HEK293 (cell line): ENCODE results near the gene NXN.
"Not testable (repeated sequence)": the region's sequence is repeated elsewhere in the genome, so short reads cannot be mapped to it uniquely, and the experiment has no call there.

Experiments used
- CTCF ChIA-PET: fragments of 350-600 bp; formaldehyde crosslinking; extraction: SDS; loops from one replicate; lab custom pipeline; 2021; ENCODE audit warnings: antibody characterized with exemption; lab: Yijun Ruan, JAX
- POLR2A ChIA-PET: fragments of 300-600 bp; formaldehyde crosslinking; extraction: SDS; loops from one replicate; lab custom pipeline; 2020; ENCODE audit warnings: antibody characterized with exemption, inconsistent platforms; lab: Yijun Ruan, JAX
- H3K27ac ChIP-seq: fragments of 200-500 bp; sonication (Bioruptor generic); 2 replicates; pipeline ENCODE4 v1.5.1; 2014; ENCODE audit warnings: low read depth, low read length, control low read depth, inconsistent platforms; ENCODE audit errors: extremely low read depth
- H3K36me3 ChIP-seq, 2 experiments: fragments of 200-500 bp in 1 of 2; sonication (Bioruptor generic) in 1 of 2; 1 replicate in 1 of 2; 2 replicates in 1 of 2; pipeline ENCODE4 v1.5.1; 2014 to 2017; ENCODE audit warnings: inconsistent platforms in 2 of 2, low read length in 2 of 2; ENCODE audit not compliant: control insufficient read depth in 2 of 2, insufficient read depth in 1 of 2
- H3K4me1 ChIP-seq: fragments of 200-500 bp; sonication (Bioruptor generic); 2 replicates; pipeline ENCODE4 v1.5.1; 2014; ENCODE audit warnings: mild to moderate bottlenecking, low read length, inconsistent platforms; ENCODE audit not compliant: control insufficient read depth, insufficient read depth
- H3K4me3 ChIP-seq: 2 replicates; pipeline ENCODE4 v1.5.1; 2011; ENCODE audit warnings: low read depth, mild to moderate bottlenecking, control low read depth, low read length, moderate library complexity
- H3K9me3 ChIP-seq: fragments of 200-500 bp; sonication (Bioruptor generic); 2 replicates; pipeline ENCODE4 v1.5.1; 2014; ENCODE audit warnings: low read depth, low read length, inconsistent platforms; ENCODE audit not compliant: control insufficient read depth, insufficient read depth
- KLF1 ChIP-seq: fragments of 450-650 bp; formaldehyde crosslinking; IDR thresholded peaks from 2 replicates; pipeline ENCODE4 v1.5.1; 2016; ENCODE audit warnings: missing biosample characterization, missing genetic modification characterization
- KLF7 ChIP-seq: fragments of 450-650 bp; formaldehyde crosslinking; IDR thresholded peaks from 2 replicates; pipeline ENCODE4 v1.5.1; 2016; ENCODE audit warnings: missing biosample characterization, missing genetic modification characterization, borderline replicate concordance
- SP3 ChIP-seq: fragments of 450-650 bp; formaldehyde crosslinking; IDR thresholded peaks from 2 replicates; pipeline ENCODE4 v1.5.1; 2016; ENCODE audit warnings: missing biosample characterization, missing genetic modification characterization
- YY2 ChIP-seq: fragments of 450-650 bp; formaldehyde crosslinking; IDR thresholded peaks from 2 replicates; pipeline ENCODE4 v1.5.1; 2016; ENCODE audit warnings: missing biosample characterization, missing genetic modification characterization
- ZEB2 ChIP-seq: fragments of 450-650 bp; formaldehyde crosslinking; IDR thresholded peaks from 2 replicates; pipeline ENCODE4 v1.5.1; 2016; ENCODE audit warnings: missing biosample characterization, missing genetic modification characterization
- ZFP69B ChIP-seq: fragments of 450-650 bp; formaldehyde crosslinking; IDR thresholded peaks from 2 replicates; pipeline ENCODE4 v1.5.1; 2016; ENCODE audit warnings: missing biosample characterization, missing genetic modification characterization
- ZNF548 ChIP-seq: fragments of 450-650 bp; formaldehyde crosslinking; IDR thresholded peaks from 2 replicates; pipeline ENCODE4 v1.5.1; 2016; ENCODE audit warnings: missing biosample characterization, missing genetic modification characterization
- ZNF621 ChIP-seq: fragments of 450-650 bp; formaldehyde crosslinking; IDR thresholded peaks from 2 replicates; pipeline ENCODE4 v1.5.1; 2017; ENCODE audit warnings: missing biosample characterization, missing genetic modification characterization
- ZNF777 ChIP-seq: fragments of 450-650 bp; formaldehyde crosslinking; IDR thresholded peaks from 2 replicates; pipeline ENCODE4 v1.5.1; 2017; ENCODE audit warnings: missing biosample characterization, missing genetic modification characterization, borderline replicate concordance
- ZNF791 ChIP-seq: fragments of 450-650 bp; formaldehyde crosslinking; IDR thresholded peaks from 2 replicates; pipeline ENCODE4 v1.5.1; 2016; ENCODE audit warnings: missing biosample characterization, missing genetic modification characterization
- ZSCAN16 ChIP-seq: fragments of 450-650 bp; formaldehyde crosslinking; IDR thresholded peaks from 2 replicates; pipeline ENCODE4 v1.5.1; 2016; ENCODE audit warnings: missing biosample characterization, missing genetic modification characterization
- TF ChIP-seq, protein P1 (sequence below): fragments of 450-650 bp; formaldehyde crosslinking; IDR thresholded peaks from 2 replicates; pipeline ENCODE4 v1.5.1; 2016; ENCODE audit warnings: missing biosample characterization, missing genetic modification characterization
- TF ChIP-seq, protein P2 (sequence below): fragments of 450-650 bp; formaldehyde crosslinking; IDR thresholded peaks from 2 replicates; pipeline ENCODE4 v1.5.1; 2016; ENCODE audit warnings: missing biosample characterization, missing genetic modification characterization
- TF ChIP-seq, protein P3 (sequence below): fragments of 450-650 bp; formaldehyde crosslinking; IDR thresholded peaks from 2 replicates; pipeline ENCODE4 v1.5.1; 2017; ENCODE audit warnings: missing biosample characterization, missing genetic modification characterization
- TF ChIP-seq, protein P4 (sequence below): fragments of 450-650 bp; formaldehyde crosslinking; IDR thresholded peaks from 2 replicates; pipeline ENCODE4; 2016; ENCODE audit warnings: missing biosample characterization, missing genetic modification characterization

The NXN gene

DNA sequence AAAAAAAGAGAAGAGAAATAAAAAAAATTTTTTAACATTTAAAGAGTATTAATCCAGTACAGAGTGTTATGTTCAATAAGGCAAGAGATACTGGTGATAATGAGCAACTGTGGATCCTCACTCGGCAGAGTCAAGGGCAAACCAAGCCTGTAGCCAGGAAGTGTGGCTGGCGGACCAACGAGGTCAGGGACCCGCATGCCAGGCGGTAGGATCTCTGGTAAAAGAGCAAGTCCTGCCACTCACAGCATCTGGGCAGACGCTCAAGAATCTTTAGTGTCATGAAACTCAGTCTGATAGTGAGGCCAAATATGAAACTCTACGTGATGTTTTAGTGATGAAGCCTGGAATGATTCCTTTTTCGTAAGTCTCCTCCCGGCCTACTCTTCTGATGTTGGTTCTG, 219.2 kb downstream of the NXN start (continued):
- TF ChIP-seq, protein P1, sequence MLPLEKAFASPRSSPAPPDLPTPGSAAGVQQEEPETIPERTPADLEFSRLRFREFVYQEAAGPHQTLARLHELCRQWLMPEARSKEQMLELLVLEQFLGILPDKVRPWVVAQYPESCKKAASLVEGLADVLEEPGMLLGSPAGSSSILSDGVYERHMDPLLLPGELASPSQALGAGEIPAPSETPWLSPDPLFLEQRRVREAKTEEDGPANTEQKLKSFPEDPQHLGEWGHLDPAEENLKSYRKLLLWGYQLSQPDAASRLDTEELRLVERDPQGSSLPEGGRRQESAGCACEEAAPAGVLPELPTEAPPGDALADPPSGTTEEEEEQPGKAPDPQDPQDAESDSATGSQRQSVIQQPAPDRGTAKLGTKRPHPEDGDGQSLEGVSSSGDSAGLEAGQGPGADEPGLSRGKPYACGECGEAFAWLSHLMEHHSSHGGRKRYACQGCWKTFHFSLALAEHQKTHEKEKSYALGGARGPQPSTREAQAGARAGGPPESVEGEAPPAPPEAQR (tag by site-specific recombination): no peak
- TF ChIP-seq ZEB2 (tag by site-specific recombination): no peak
- TF ChIP-seq, all 188 proteins: peak for 0

DNA sequence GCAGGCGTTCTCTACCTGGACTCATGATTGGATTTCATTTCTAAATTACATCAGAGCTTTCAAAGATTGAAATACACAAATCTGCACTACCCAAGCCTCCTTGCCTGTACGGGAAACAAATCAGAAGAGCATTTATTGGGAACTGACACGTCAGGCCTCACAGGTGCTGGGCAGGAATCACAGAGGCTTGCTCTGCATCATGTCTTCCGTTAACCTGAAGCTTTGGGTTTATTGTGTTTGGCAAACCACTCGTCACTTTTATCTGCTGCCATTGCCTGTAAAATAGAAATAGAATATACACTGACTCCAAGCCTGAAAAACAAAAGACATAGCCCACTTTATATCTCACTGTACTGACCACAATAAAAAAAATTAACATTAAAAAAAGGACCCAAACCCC, 219.6 kb downstream of the NXN start:
- peaks cover 64 to 82% of the 10 kb centered on the region in 2 experiments for H3K36me3 ChIP-seq
- TF ChIP-seq ZSCAN16 (no peak), KLF7 (tag by site-specific recombination) (no peak), ZNF548 (tag by site-specific recombination) (no peak), ZNF791 (tag by site-specific recombination) (no peak), ZFP69B (tag by site-specific recombination) (no peak), ZNF777 (no peak), ZNF621 (tag by site-specific recombination) (no peak), YY2 (tag by site-specific recombination) (no peak), KLF1 (tag by site-specific recombination) (no peak), SP3 (tag by site-specific recombination) (no peak)
- TF ChIP-seq, protein P2, sequence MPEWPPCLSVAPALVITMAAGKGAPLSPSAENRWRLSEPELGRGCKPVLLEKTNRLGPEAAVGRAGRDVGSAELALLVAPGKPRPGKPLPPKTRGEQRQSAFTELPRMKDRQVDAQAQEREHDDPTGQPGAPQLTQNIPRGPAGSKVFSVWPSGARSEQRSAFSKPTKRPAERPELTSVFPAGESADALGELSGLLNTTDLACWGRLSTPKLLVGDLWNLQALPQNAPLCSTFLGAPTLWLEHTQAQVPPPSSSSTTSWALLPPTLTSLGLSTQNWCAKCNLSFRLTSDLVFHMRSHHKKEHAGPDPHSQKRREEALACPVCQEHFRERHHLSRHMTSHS (tag by site-specific recombination): no peak
- TF ChIP-seq, protein P3, sequence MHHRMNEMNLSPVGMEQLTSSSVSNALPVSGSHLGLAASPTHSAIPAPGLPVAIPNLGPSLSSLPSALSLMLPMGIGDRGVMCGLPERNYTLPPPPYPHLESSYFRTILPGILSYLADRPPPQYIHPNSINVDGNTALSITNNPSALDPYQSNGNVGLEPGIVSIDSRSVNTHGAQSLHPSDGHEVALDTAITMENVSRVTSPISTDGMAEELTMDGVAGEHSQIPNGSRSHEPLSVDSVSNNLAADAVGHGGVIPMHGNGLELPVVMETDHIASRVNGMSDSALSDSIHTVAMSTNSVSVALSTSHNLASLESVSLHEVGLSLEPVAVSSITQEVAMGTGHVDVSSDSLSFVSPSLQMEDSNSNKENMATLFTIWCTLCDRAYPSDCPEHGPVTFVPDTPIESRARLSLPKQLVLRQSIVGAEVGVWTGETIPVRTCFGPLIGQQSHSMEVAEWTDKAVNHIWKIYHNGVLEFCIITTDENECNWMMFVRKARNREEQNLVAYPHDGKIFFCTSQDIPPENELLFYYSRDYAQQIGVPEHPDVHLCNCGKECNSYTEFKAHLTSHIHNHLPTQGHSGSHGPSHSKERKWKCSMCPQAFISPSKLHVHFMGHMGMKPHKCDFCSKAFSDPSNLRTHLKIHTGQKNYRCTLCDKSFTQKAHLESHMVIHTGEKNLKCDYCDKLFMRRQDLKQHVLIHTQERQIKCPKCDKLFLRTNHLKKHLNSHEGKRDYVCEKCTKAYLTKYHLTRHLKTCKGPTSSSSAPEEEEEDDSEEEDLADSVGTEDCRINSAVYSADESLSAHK (tag by site-specific recombination): no peak
- TF ChIP-seq, protein P4, sequence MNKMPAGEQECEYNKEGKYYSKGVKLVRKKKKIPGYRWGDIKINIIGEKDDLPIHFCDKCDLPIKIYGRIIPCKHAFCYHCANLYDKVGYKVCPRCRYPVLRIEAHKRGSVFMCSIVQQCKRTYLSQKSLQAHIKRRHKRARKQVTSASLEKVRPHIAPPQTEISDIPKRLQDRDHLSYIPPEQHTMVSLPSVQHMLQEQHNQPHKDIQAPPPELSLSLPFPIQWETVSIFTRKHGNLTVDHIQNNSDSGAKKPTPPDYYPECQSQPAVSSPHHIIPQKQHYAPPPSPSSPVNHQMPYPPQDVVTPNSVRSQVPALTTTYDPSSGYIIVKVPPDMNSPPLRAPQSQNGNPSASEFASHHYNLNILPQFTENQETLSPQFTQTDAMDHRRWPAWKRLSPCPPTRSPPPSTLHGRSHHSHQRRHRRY (tag by site-specific recombination): no peak
- ChIA-PET POLR2A (no interaction called here), CTCF (no interaction called here)
- no peaks in the 10 kb centered on the region for H3K9me3 ChIP-seq
- no peaks in the 10 kb centered on the region for H3K4me1 ChIP-seq
- no peak overlapping the region for H3K4me3 ChIP-seq
- H3K27ac ChIP-seq: no peak overlapping the region

DNA sequence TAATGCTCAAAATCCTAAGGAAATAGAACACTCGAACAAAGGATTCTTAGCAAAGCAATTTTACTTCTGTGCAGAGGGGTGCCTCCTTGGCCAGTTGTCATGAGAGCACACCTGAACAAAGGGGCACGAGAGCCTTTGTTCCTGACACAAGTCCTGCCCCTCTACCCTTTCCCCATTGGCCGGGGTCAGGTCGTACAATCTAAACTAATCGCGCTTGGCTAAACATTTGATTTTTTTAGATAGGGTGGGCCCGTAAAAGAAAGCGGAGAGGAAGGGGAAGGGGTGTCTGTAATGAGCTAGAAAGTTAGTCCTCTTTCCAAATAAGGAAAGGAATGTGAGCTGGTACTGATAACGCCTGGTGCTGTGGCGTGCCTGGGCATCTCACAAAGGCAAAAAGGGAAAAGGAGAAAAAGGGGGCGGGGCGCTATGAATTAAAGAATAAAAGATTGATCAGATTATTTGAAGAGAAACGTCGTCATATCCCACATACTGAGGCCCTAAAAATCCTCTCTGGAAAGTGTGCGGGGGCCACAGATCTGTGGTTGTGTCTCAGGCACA, 223.5 kb downstream of the NXN start:
- not testable (repeated sequence) for H3K4me3 ChIP-seq, H3K27ac ChIP-seq
- CTCF ChIA-PET: interaction anchor here (0.6 to 1.5 kb wide), 5 partner anchors 8 to 244 kb away, joined by 3 to 5 read pairs (median 4); partner anchors contain the start of genes GLOD4, MRM3 and TIMM22

DNA sequence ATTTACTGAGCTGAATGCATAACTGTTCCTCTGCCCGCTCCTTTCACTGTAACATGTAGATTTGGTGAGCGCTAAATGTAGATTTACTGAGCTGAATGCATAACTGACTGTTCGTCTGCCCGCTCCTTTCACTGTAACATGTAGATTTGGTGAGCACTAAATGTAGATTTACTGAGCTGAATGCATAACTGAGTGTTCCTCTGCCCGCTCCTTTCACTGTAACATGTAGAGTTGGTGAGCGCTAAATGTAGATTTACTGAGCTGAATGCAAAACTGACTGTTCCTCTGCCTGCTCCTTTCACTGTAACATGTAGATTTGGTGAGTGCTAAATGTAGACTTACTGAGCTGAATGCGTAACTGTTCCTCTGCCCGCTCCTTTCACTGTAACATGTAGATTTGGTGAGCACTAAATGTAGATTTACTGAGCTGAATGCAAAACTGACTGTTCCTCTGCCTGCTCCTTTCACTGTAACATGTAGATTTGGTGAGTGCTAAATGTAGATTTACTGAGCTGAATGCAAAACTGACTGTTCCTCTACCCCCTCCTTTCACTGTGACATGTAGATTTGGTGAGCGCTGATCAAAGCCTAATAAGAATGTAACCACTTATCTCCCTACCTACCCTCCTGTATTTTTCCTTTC, 224.1 kb downstream of the NXN start:
- not testable (repeated sequence) for H3K27ac ChIP-seq, H3K4me3 ChIP-seq, H3K4me1 ChIP-seq, H3K9me3 ChIP-seq
- POLR2A ChIA-PET: interaction anchor here (1.1 to 1.3 kb wide), 2 partner anchors 10 to 26 kb away, joined by 3 read pairs; partner anchors contain the start of genes GLOD4 and MRM3
- H3K36me3 ChIP-seq: peaks cover 29 to 43% of the 10 kb centered on the region in 2 experiments
- CTCF ChIA-PET: interaction anchor here (0.6 to 2.0 kb wide), 6 partner anchors 9 to 244 kb away, joined by 3 to 10 read pairs (median 5); partner anchors contain the start of genes GLOD4, MRM3 and TIMM22

More for the DNA sequence above, 223.5 kb downstream of the NXN start:
- POLR2A ChIA-PET: interaction anchor here (1.3 kb wide), 1 partner anchor 10 kb away, joined by 3 read pairs; no protein-coding TSS in a partner anchor
- H3K36me3 ChIP-seq: peaks cover 36 to 49% of the 10 kb centered on the region in 2 experiments
- not testable (repeated sequence) for H3K9me3 ChIP-seq, H3K4me1 ChIP-seq
